GM13976 (cell line): Measurements from ENCODE around the gene SPATA1.

ENCODE experiments used
- DNase-seq: peaks from one replicate; pipeline ENCODE4 v3.0.0; 2012; ENCODE audit warnings: low spot score
- CTCF ChIP-seq: IDR thresholded peaks from 2 replicates; pipeline ENCODE4 v1.5.1; 2012; ENCODE audit warnings: borderline replicate concordance, mild to moderate bottlenecking; ENCODE audit not compliant: insufficient read depth; ENCODE audit errors: extremely low read depth, missing control alignments, control extremely low read depth
- in situ Hi-C: fragments of 300-500 bp; cut with MboI; formaldehyde crosslinking; loops from one replicate; pipeline ENCODE4 v1.12.0; 2022; ENCODE audit warnings: low sequenced_read_pairs, mixed read lengths, inconsistent platforms; ENCODE audit not compliant: unreplicated experiment

Gene SPATA1

DNA sequence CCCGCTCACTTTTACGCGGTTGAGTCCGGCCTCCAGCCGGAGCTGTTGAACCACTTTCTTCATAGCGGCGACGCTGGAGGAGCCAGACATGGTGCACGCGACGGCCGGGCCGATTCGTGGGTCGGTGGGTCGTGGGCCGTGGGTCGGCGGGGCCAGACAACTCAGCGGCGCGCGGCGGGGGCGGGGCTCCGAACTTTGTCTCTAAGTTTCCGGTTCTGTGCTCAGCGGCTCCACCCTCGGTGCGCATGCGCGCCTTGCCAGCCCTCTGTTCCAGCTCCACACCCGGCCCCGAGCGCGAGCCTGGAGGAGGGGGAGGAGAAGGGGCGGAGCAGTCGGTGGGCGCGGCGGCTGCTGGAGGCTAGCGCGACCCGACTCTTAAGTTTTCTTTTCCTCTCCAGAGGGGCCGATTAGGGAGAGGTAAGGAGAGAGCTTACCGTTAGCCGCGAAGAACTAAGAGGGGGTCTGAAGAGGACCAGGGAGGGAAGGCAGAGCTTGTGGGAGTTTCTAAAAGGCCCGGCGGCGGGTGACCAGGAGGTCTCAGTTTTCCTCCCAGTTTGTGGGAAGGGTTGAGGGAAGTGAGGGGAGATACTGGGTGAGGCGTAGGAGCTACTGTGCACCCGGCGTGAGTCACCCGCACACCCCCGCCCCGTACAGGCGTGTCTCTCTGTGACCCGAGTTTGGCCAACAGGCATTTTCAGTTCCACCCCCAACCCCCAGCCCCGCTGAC is at the start of gene SPATA1, which contains the start of gene GNG5:
Gene SPATA1, plus strand, starts transcription at position 385 of the 727 bp plus-strand sequence. CDS start 9,974 bp downstream, outside the sequence.
Gene GNG5, minus strand, starts transcription at position 580 of the 727 bp plus-strand sequence. Its CDS starts 490 bp downstream, at position 90.
- in situ Hi-C loops, result no loop called here
- no peak for TF ChIP-seq CTCF
- DNase-seq, result peak; percentile 98

GRCh38 chr1:84462118-84462517 is 44.1 kb upstream of the SPATA1 start:
- in situ Hi-C loops, result no loop called here
- no peak for DNase-seq
- no peak for TF ChIP-seq CTCF

DNA sequence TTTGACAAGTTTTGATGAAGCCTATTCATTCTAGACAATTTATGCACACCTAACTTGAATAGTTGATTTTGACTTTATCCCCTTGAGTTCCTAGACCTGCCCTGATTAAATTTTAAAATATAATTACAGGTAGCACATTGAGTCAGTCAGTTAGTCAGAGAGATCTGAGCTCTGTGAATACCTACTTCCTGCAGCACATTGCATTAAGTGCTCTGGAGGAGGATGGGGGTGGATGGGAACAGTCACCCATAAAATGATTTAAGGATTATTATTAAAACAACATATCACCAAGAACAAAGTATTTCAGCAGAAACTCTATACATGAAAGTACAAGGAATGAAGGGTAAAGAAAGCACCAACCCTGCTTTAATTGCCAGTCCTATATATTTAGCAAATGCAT is 38.9 kb upstream of the SPATA1 start:
- no peak for DNase-seq
- TF ChIP-seq CTCF, result no peak

DNA sequence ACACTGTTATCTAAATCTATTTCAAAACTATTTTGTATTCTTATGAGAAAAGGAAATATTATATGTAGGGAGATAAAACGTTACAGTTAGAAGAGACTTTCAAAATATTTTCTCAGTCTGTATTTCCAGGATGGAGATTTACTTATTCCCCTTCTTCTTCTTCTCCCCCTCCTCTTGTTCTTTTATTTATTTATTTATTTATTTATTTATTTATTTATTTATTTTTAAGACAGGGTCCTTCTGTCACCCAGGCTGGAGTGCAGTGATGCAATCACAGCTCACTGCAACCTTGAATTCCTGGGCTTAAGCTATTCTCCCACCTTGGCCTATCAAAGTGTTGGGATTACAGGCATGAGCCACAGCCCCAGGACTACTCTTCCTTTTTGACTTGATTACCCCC is 30.0 kb upstream of the SPATA1 start:
- no peak for DNase-seq
- TF ChIP-seq CTCF, result no peak
- in situ Hi-C loops, result no loop called here

More for the DNA sequence above, 38.9 kb upstream of the SPATA1 start:
- in situ Hi-C loops, result no loop called here

GRCh38 chr1:84478876-84479868 is 27.0 kb upstream of the SPATA1 start, which contains the start of gene RPF1:
RPF1 (plus strand) TSS chr1:84479266; CDS start chr1:84479282, 16 bp downstream.
- DNase-seq, result peak; percentile 80
- in situ Hi-C loops, result no loop called here
- no peak for TF ChIP-seq CTCF

DNA sequence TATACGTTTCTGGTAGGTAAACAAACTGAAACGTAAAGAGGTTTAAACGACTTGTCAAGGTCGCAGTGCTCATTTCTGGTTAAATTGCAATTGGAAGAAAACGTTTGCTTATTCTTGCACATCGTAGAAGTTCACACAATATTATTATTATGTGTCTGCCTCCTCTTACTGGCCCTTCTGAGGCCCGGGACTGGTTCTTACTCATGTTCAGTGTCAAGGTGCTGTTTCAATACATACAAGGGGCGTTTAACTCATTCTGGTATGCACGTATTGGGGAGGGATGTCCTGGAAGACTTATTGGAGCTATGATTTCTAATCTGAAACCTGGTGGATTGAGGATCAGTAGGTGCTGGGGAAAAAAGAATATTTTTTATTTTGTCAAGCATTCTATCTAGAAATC is 26.2 kb upstream of the SPATA1 start:
- TF ChIP-seq CTCF, result no peak
- DNase-seq, result peak; percentile 21
- in situ Hi-C loops, result no loop called here
